Esophagus (tissue), 2 donors: ENCODE results near the gene EVX1. TPM values are rescaled to one million over a fixed set of nuclear protein-coding genes. Genes with fewer than 3 reads are reported as not detected.

Experiments used
- H3K27ac ChIP-seq, 2 donors: one replicate each; pipeline ENCODE4 v1.5.1; 2013; ENCODE audit warnings: low read depth in 2 of 2, mild to moderate bottlenecking in 2 of 2, inconsistent platforms in 1 of 2, low read length in 1 of 2, moderate library complexity in 1 of 2
- H3K27me3 ChIP-seq, 2 donors: one replicate each; pipeline ENCODE4 v1.6.1; 2013; ENCODE audit warnings: low read length in 2 of 2, control low read depth in 1 of 2, mild to moderate bottlenecking in 1 of 2; ENCODE audit not compliant: insufficient read depth in 2 of 2, control insufficient read depth in 1 of 2
- H3K36me3 ChIP-seq, 2 donors: one replicate each; pipeline ENCODE4 v1.6.1; 2013; ENCODE audit warnings: low read length in 1 of 2; ENCODE audit not compliant: control insufficient read depth in 2 of 2, insufficient read depth in 2 of 2
- H3K4me1 ChIP-seq, 2 donors: one replicate each; pipeline ENCODE4 v1.6.1; 2013; ENCODE audit warnings: low read length in 1 of 2; ENCODE audit not compliant: control insufficient read depth in 2 of 2, insufficient read depth in 2 of 2
- H3K4me3 ChIP-seq, 2 donors: one replicate each; pipeline ENCODE4 v1.5.1; 2013; ENCODE audit warnings: low read length in 2 of 2, mild to moderate bottlenecking in 2 of 2, low read depth in 1 of 2, moderate library complexity in 1 of 2
- H3K9me3 ChIP-seq, 2 donors: one replicate each; pipeline ENCODE4 v1.6.1; 2013; ENCODE audit warnings: mild to moderate bottlenecking in 2 of 2, low read depth in 1 of 2, low read length in 1 of 2, moderate library complexity in 1 of 2; ENCODE audit not compliant: control insufficient read depth in 2 of 2, insufficient read depth in 1 of 2
- WGBS, 2 donors: extraction: QIAGEN DNeasy Blood & Tissue Kit; methylation state at CpG; one replicate each; pipeline ENCODE4 v1.1.7; 2013; 5-methylcytosine and 5-hydroxymethylcytosine counted together
- polyA plus RNA-seq, 2 donors: library from polyadenylated mRNA; stranded (reverse); fragments of 200-250 nt; gene quantifications; one replicate each; pipeline ENCODE4 v1.2.3, GENCODE V29; 2013
- donor health status: healthy with polysubstance abuse.
- donor health status: Bipolar disorder and iron deficiency.

EVX1 gene
- polyA plus RNA-seq: not detected

- Histone ChIP-seq H3K4me1 (peaks cover 16 to 23% of the 10 kb centered on the region in 2 donors), H3K36me3 (no peaks in the 10 kb centered on the region), H3K27me3 (peaks cover 16 to 58% of the 10 kb centered on the region in 2 donors), H3K9me3 (no peaks in the 10 kb centered on the region), H3K4me3 (no peak within 1 kb of the TSS), H3K27ac (no peak within 1 kb of the TSS)
- WGBS, 2 donors: 6% methylated on average over 48 to 62 of the region's 62 CpGs
These were observed at the start of gene EVX1 for GRCh38 chr7:27242555-27243339. TSS of gene EVX1 (plus strand) at chr7:27242802. CDS start at chr7:27243031, 229 bp downstream.

- no peaks in the 10 kb centered on the region for H3K36me3 ChIP-seq
- WGBS, 2 donors: 18 to 23% methylated on average over 29 of the region's 29 CpGs
- no peak overlapping the region for H3K27ac ChIP-seq
- H3K27me3 ChIP-seq: peaks cover 29 to 59% of the 10 kb centered on the region in 2 donors
- H3K4me1 ChIP-seq: peaks cover 14 to 15% of the 10 kb centered on the region in 2 donors
- peak overlapping the region in 1 of 2 donors; percentile 37 for H3K4me3 ChIP-seq
- H3K9me3 ChIP-seq: peaks cover 0 to 3% of the 10 kb centered on the region in 2 donors
These were observed 49.1 kb upstream of the EVX1 start for GRCh38 chr7:27193335-27194001.

GRCh38 chr7:27194002-27194352 is 48.6 kb upstream of the EVX1 start:
- Histone ChIP-seq H3K36me3 (no peaks in the 10 kb centered on the region), H3K4me1 (peaks cover 11 to 17% of the 10 kb centered on the region in 2 donors), H3K27ac (no peak overlapping the region), H3K27me3 (peaks cover 34 to 60% of the 10 kb centered on the region in 2 donors), H3K9me3 (peaks cover 0 to 5% of the 10 kb centered on the region in 2 donors), H3K4me3 (no peak overlapping the region)
- WGBS, 2 donors: 45 to 53% methylated on average over 2 of the region's 2 CpGs

- peaks cover 13 to 17% of the 10 kb centered on the region in 2 donors for H3K4me1 ChIP-seq
- no peak overlapping the region for H3K27ac ChIP-seq
- H3K36me3 ChIP-seq: no peaks in the 10 kb centered on the region
- H3K9me3 ChIP-seq: peaks cover 0 to 3% of the 10 kb centered on the region in 2 donors
- H3K27me3 ChIP-seq: peaks cover 41 to 62% of the 10 kb centered on the region in 2 donors
- WGBS, 2 donors: 33 to 35% methylated on average over 9 of the region's 9 CpGs
- H3K4me3 ChIP-seq: no peak overlapping the region
These were observed 47.8 kb upstream of the EVX1 start for GRCh38 chr7:27194686-27195379.

GRCh38 chr7:27196287-27196767 is 46.3 kb upstream of the EVX1 start:
- WGBS, 2 donors: 3% methylated on average over 6 of the region's 6 CpGs
- peaks cover 38 to 66% of the 10 kb centered on the region in 2 donors for H3K27me3 ChIP-seq
- H3K36me3 ChIP-seq: no peaks in the 10 kb centered on the region
- peaks cover 19 to 25% of the 10 kb centered on the region in 2 donors for H3K4me1 ChIP-seq
- peaks cover 0 to 3% of the 10 kb centered on the region in 2 donors for H3K9me3 ChIP-seq
- no peak overlapping the region for H3K27ac ChIP-seq
- no peak overlapping the region for H3K4me3 ChIP-seq

- Histone ChIP-seq H3K9me3 (peaks cover 0 to 3% of the 10 kb centered on the region in 2 donors), H3K27ac (no peak overlapping the region), H3K4me1 (peaks cover 18 to 21% of the 10 kb centered on the region in 2 donors), H3K4me3 (no peak overlapping the region), H3K36me3 (no peaks in the 10 kb centered on the region), H3K27me3 (peaks cover 33 to 65% of the 10 kb centered on the region in 2 donors)
- WGBS, 2 donors: 25 to 28% methylated on average over 18 of the region's 18 CpGs
These were observed 45.2 kb upstream of the EVX1 start for GRCh38 chr7:27197137-27198042.

GRCh38 chr7:27198138-27198841 is 44.3 kb upstream of the EVX1 start:
- 14 to 16% methylated on average over 29 of the region's 29 CpGs for WGBS, 2 donors
- Histone ChIP-seq H3K4me1 (peaks cover 18% of the 10 kb centered on the region in 2 donors), H3K9me3 (peaks cover 0 to 3% of the 10 kb centered on the region in 2 donors), H3K27ac (no peak overlapping the region), H3K4me3 (no peak overlapping the region), H3K36me3 (no peaks in the 10 kb centered on the region), H3K27me3 (peaks cover 33 to 65% of the 10 kb centered on the region in 2 donors)

- H3K4me1 ChIP-seq: peaks cover 18% of the 10 kb centered on the region in 2 donors
- no peak overlapping the region for H3K27ac ChIP-seq
- H3K4me3 ChIP-seq: peak overlapping the region; percentile 18 to 60
- 2 to 3% methylated on average over 70 to 93 of the region's 93 CpGs for WGBS, 2 donors
- peaks cover 27 to 62% of the 10 kb centered on the region in 2 donors for H3K27me3 ChIP-seq
- H3K36me3 ChIP-seq: no peaks in the 10 kb centered on the region
- H3K9me3 ChIP-seq: peaks cover 0 to 3% of the 10 kb centered on the region in 2 donors
These were observed 43.5 kb upstream of the EVX1 start for GRCh38 chr7:27198871-27199801.
